Measurements from ENCODE around the gene ZNF3. TPM values are rescaled to one million over a fixed set of nuclear protein-coding genes. Genes with fewer than 3 reads are reported as not detected.

Gene ZNF3
- total RNA-seq, 2 donors from 2014 or later, result 32.8 to 39.9 TPM

- no peak for TF ChIP-seq CTCF (conservative IDR thresholded peaks at IDR 0.05)
- H3K36me3 ChIP-seq (ENCODE audit: control insufficient read depth, insufficient read depth, low read length), result peaks cover 37% of the 10 kb centered on the region
- Mint-ChIP-seq H3K4me3 (no peak overlapping the region), H3K4me1 (peaks cover 6% of the 10 kb centered on the region), H3K27ac (peak overlapping the region; percentile 58), H3K36me3 (ENCODE audit: low read depth) (peaks cover 38% of the 10 kb centered on the region), H3K9me3 (peaks cover 19% of the 10 kb centered on the region), H3K27me3 (ENCODE audit: insufficient read depth) (no peaks in the 10 kb centered on the region)
- H3K27ac ChIP-seq (ENCODE audit: low read depth, low read length), result no peak overlapping the region
- no peak overlapping the region for H3K9ac ChIP-seq (ENCODE audit: extremely low read depth, low read length, poor library complexity, severe bottlenecking)
- no peaks in the 10 kb centered on the region for H3K27me3 ChIP-seq (ENCODE audit: control insufficient read depth, insufficient read depth, low read length, poor library complexity, severe bottlenecking)
- DNase-seq, result no peak
- no peaks in the 10 kb centered on the region for H3K4me1 ChIP-seq (ENCODE audit: control insufficient read depth, insufficient read depth, low read length)
- H3K4me3 ChIP-seq (ENCODE audit: low read length), result no peak overlapping the region
- 94 to 100% methylated on average over 1 to 7 of the region's 7 CpGs for WGBS, 2 experiments (ENCODE audit: insufficient coverage in 1 of 2, insufficient read length in 1 of 2)
- H3K9me3 ChIP-seq (ENCODE audit: control insufficient read depth, low read length), result peaks cover 15% of the 10 kb centered on the region
Measured at GRCh38 chr7:100040575-100040974, 40.9 kb downstream of the ZNF3 start.

- no peak for TF ChIP-seq CTCF (conservative IDR thresholded peaks at IDR 0.05)
- Mint-ChIP-seq H3K4me3 (no peak overlapping the region), H3K27ac (no peak overlapping the region), H3K27me3 (ENCODE audit: insufficient read depth) (no peaks in the 10 kb centered on the region), H3K36me3 (ENCODE audit: low read depth) (peaks cover 60% of the 10 kb centered on the region), H3K4me1 (peaks cover 6% of the 10 kb centered on the region), H3K9me3 (peaks cover 22% of the 10 kb centered on the region)
- peaks cover 60% of the 10 kb centered on the region for H3K36me3 ChIP-seq (ENCODE audit: control insufficient read depth, insufficient read depth, low read length)
- peaks cover 15% of the 10 kb centered on the region for H3K9me3 ChIP-seq (ENCODE audit: control insufficient read depth, low read length)
- H3K27me3 ChIP-seq (ENCODE audit: control insufficient read depth, insufficient read depth, low read length, poor library complexity, severe bottlenecking), result no peaks in the 10 kb centered on the region
- H3K9ac ChIP-seq (ENCODE audit: extremely low read depth, low read length, poor library complexity, severe bottlenecking), result no peak overlapping the region
- WGBS, 2 experiments (ENCODE audit: insufficient coverage in 1 of 2, insufficient read length in 1 of 2), result 92 to 95% methylated on average over 7 of the region's 7 CpGs
- H3K4me3 ChIP-seq (ENCODE audit: low read length), result no peak overlapping the region
- no peaks in the 10 kb centered on the region for H3K4me1 ChIP-seq (ENCODE audit: control insufficient read depth, insufficient read depth, low read length)
- no peak for DNase-seq
- H3K27ac ChIP-seq (ENCODE audit: low read depth, low read length), result no peak overlapping the region
Measured at GRCh38 chr7:100038326-100038725, 43.2 kb downstream of the ZNF3 start.

GRCh38 chr7:100035876-100036275 is 45.6 kb downstream of the ZNF3 start:
- H3K4me1 Mint-ChIP-seq, result peaks cover 6% of the 10 kb centered on the region
- TF ChIP-seq CTCF (conservative IDR thresholded peaks at IDR 0.05), result no peak
- H3K27me3 ChIP-seq (ENCODE audit: control insufficient read depth, insufficient read depth, low read length, poor library complexity, severe bottlenecking), result no peaks in the 10 kb centered on the region
- no peak overlapping the region for H3K27ac Mint-ChIP-seq
- no peak for DNase-seq
- H3K4me3 Mint-ChIP-seq, result no peak overlapping the region
- H3K27ac ChIP-seq (ENCODE audit: low read depth, low read length), result no peak overlapping the region
- H3K9me3 Mint-ChIP-seq, result peaks cover 20% of the 10 kb centered on the region
- no peaks in the 10 kb centered on the region for H3K9me3 ChIP-seq (ENCODE audit: control insufficient read depth, low read length)
- peaks cover 77% of the 10 kb centered on the region for H3K36me3 Mint-ChIP-seq (ENCODE audit: low read depth)
- 50 to 81% methylated on average over 2 to 6 of the region's 6 CpGs for WGBS, 2 experiments (ENCODE audit: insufficient coverage in 1 of 2, insufficient read length in 1 of 2)
- H3K9ac ChIP-seq (ENCODE audit: extremely low read depth, low read length, poor library complexity, severe bottlenecking), result no peak overlapping the region
- H3K36me3 ChIP-seq (ENCODE audit: control insufficient read depth, insufficient read depth, low read length), result peaks cover 75% of the 10 kb centered on the region
- H3K4me1 ChIP-seq (ENCODE audit: control insufficient read depth, insufficient read depth, low read length), result no peaks in the 10 kb centered on the region
- H3K4me3 ChIP-seq (ENCODE audit: low read length), result no peak overlapping the region
- H3K27me3 Mint-ChIP-seq (ENCODE audit: insufficient read depth), result no peaks in the 10 kb centered on the region

All from endodermal cell (in vitro differentiated cells).